HepG2 (cell line): Measurements from ENCODE around the gene APC2.

Source experiments
- ARHGAP35 ChIP-seq: sonication (generic); formaldehyde crosslinking; IDR thresholded peaks from 2 replicates; pipeline ENCODE4 v1.9.0; 2022; ENCODE audit warnings: mild to moderate bottlenecking, inconsistent platforms, moderate library complexity, missing genetic modification reagents, borderline replicate concordance
- CC2D1A ChIP-seq: sonication (generic); formaldehyde crosslinking; IDR thresholded peaks from 2 replicates; pipeline ENCODE4 v1.8.1; 2023; ENCODE audit warnings: mild to moderate bottlenecking, missing genetic modification reagents
- CHD4 ChIP-seq: fragments of 200-600 bp; sonication (generic); IDR thresholded peaks from 2 replicates; pipeline ENCODE4 v1.7.0; 2017; ENCODE audit warnings: mild to moderate bottlenecking, low read length, borderline replicate concordance
- KAT7 ChIP-seq: IDR thresholded peaks from 2 replicates; pipeline ENCODE4 v1.6.1; 2018; ENCODE audit warnings: borderline replicate concordance, missing compliant biosample characterization
- POLR2A ChIP-seq, 2 experiments: IDR thresholded peaks; 2 replicates each; pipeline ENCODE4 v1.6.1; 2011; ENCODE audit warnings: low read depth in 2 of 2, low read length in 2 of 2, mild to moderate bottlenecking in 1 of 2, moderate library complexity in 1 of 2; ENCODE audit not compliant: insufficient read depth in 1 of 2
- ZBTB25 ChIP-seq: IDR thresholded peaks from 2 replicates; pipeline ENCODE4 v1.6.1; 2018; ENCODE audit warnings: missing genetic modification reagents
- ZFP91 ChIP-seq: sonication (generic); formaldehyde crosslinking; IDR thresholded peaks from 2 replicates; pipeline ENCODE4 v1.9.0; 2022; ENCODE audit warnings: missing genetic modification reagents, mild to moderate bottlenecking, borderline replicate concordance
- ZNF225 ChIP-seq: sonication (generic); formaldehyde crosslinking; IDR thresholded peaks from 2 replicates; pipeline ENCODE4 v1.4.0; 2020; ENCODE audit warnings: mild to moderate bottlenecking, missing genetic modification reagents
- ZNF24 ChIP-seq: fragments of 450-650 bp; IDR thresholded peaks from 2 replicates; pipeline ENCODE4 v1.6.1; 2017; ENCODE audit warnings: antibody characterized with exemption, mild to moderate bottlenecking
- ZNF274 ChIP-seq: sonication (generic); formaldehyde crosslinking; IDR thresholded peaks from 2 replicates; pipeline ENCODE4 v1.5.1; 2020; ENCODE audit warnings: mild to moderate bottlenecking, missing genetic modification reagents
- ZNF558 ChIP-seq: sonication (generic); formaldehyde crosslinking; IDR thresholded peaks from 2 replicates; pipeline ENCODE4 v1.9.0; 2022; ENCODE audit warnings: mild to moderate bottlenecking, missing genetic modification reagents, borderline replicate concordance
- ZNF775 ChIP-seq: sonication (generic); formaldehyde crosslinking; IDR thresholded peaks from 2 replicates; pipeline ENCODE4 v1.4.0; 2020; ENCODE audit warnings: missing genetic modification reagents, mild to moderate bottlenecking, moderate library complexity, borderline replicate concordance
- TF ChIP-seq, protein P1 (sequence below): sonication (generic); formaldehyde crosslinking; IDR thresholded peaks from 2 replicates; pipeline ENCODE4 v1.5.1; 2020; ENCODE audit warnings: missing genetic modification reagents, mild to moderate bottlenecking, borderline replicate concordance
- TF ChIP-seq, protein P2 (sequence below): sonication (generic); formaldehyde crosslinking; IDR thresholded peaks from 2 replicates; pipeline ENCODE4 v1.5.0; 2020; ENCODE audit warnings: mild to moderate bottlenecking, missing genetic modification reagents, moderate library complexity

DNA sequence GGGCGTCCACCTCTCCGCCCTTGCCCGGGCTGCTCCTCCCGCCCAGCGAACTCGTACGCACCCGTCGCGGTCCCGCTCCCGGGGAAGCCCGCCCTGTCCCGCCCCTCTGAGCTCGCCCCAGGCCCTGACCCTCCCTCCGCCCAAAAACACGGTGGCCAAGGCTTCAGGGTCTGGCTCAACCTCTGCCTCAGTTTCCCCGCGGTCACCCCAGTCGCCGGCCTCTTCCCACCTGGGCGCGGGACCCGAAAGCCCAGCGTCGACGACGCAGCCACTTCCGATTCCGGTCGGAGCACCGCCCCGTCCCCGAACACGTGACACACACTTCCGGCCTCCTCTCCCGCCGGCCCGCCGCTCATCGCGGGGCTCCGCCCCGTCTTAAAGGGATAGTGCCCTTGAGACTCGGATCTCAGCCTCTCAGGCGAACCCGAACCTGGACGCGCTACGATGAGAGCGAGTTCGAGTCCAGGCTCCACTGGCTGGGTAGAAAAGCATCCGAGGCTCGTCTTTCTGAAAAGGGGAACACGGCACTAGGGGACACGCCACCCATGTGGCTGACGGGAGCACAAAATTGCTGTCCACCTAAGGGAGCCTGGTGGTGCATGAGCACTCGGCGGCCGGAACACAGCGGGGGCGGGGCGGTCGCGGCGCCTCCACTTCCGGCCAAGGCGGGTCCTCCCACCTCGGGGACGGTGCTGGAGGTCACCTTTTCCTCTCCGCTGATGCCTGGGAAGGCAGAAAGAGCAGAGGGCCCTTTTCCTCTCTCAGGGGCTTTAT is 29.2 kb downstream of the APC2 start, which contains the start of gene C19orf25:
- TF ChIP-seq ZFP91 = peak; percentile 100
- peak in 1 of 2 experiments; percentile 73; a peak in 3 of 4 replicates for TF ChIP-seq POLR2A (IDR thresholded peaks at IDR 0.05; ENCODE audit: insufficient read depth in 1 of 2, low read depth in 2 of 2, low read length in 2 of 2)
- TF ChIP-seq, protein P1, sequence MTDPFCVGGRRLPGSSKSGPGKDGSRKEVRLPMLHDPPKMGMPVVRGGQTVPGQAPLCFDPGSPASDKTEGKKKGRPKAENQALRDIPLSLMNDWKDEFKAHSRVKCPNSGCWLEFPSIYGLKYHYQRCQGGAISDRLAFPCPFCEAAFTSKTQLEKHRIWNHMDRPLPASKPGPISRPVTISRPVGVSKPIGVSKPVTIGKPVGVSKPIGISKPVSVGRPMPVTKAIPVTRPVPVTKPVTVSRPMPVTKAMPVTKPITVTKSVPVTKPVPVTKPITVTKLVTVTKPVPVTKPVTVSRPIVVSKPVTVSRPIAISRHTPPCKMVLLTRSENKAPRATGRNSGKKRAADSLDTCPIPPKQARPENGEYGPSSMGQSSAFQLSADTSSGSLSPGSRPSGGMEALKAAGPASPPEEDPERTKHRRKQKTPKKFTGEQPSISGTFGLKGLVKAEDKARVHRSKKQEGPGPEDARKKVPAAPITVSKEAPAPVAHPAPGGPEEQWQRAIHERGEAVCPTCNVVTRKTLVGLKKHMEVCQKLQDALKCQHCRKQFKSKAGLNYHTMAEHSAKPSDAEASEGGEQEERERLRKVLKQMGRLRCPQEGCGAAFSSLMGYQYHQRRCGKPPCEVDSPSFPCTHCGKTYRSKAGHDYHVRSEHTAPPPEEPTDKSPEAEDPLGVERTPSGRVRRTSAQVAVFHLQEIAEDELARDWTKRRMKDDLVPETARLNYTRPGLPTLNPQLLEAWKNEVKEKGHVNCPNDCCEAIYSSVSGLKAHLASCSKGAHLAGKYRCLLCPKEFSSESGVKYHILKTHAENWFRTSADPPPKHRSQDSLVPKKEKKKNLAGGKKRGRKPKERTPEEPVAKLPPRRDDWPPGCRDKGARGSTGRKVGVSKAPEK (CRISPR knock-in tag) = no peak
- no peak for TF ChIP-seq CC2D1A
- no peak for TF ChIP-seq KAT7
- peak; percentile 87 for TF ChIP-seq ZBTB25 (CRISPR knock-in tag)
- TF ChIP-seq ZNF24 = 0 out of 2 replicates have a peak, but pooled peaks have one; percentile 54
- TF ChIP-seq, protein P2, sequence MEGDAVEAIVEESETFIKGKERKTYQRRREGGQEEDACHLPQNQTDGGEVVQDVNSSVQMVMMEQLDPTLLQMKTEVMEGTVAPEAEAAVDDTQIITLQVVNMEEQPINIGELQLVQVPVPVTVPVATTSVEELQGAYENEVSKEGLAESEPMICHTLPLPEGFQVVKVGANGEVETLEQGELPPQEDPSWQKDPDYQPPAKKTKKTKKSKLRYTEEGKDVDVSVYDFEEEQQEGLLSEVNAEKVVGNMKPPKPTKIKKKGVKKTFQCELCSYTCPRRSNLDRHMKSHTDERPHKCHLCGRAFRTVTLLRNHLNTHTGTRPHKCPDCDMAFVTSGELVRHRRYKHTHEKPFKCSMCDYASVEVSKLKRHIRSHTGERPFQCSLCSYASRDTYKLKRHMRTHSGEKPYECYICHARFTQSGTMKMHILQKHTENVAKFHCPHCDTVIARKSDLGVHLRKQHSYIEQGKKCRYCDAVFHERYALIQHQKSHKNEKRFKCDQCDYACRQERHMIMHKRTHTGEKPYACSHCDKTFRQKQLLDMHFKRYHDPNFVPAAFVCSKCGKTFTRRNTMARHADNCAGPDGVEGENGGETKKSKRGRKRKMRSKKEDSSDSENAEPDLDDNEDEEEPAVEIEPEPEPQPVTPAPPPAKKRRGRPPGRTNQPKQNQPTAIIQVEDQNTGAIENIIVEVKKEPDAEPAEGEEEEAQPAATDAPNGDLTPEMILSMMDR = no peak
- peak; percentile 47; the same call in 1 of the 2 replicates for TF ChIP-seq ARHGAP35
- TF ChIP-seq ZNF225 (CRISPR knock-in tag) = no peak
- TF ChIP-seq ZNF775 (CRISPR knock-in tag) = no peak
- TF ChIP-seq CHD4 = peak; percentile 79; the same call in 1 of the 2 replicates
- TF ChIP-seq ZNF558 = peak; percentile 19; the same call in 1 of the 2 replicates
- TF ChIP-seq ZNF274 (CRISPR knock-in tag) = peak; percentile 73; the same call in 1 of the 2 replicates
